ENCODE measurements around the gene RIMS1. TPM values are rescaled to one million over a fixed set of nuclear protein-coding genes. Genes with fewer than 3 reads are reported as not detected.
"Not testable (repeated sequence)": the region's sequence is repeated elsewhere in the genome, so short reads cannot be mapped to it uniquely, and the experiment has no call there.

RIMS1 gene
- total RNA-seq, 5 donors from 2014 or later (not counting 1 experiment from before 2014, with no cell fraction given), result not detected

DNA sequence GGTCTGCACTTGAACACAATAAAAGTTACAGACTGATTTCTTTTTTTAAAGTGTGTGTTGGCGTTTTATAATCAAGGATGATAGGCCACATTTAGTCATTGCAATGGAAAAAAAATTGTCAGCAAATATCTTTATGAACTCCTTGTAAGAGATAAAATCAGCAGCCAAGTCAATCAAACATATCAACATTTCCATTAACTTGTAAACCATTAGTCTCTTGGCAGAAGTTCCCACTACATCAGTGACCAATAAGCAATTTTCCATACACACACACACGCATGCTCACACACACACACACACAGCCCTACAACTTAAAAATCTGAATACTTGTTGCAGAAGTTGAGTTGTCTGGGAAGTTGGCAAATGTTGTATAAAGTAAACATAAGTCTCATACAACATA lies 419.6 kb downstream of the RIMS1 start:
- no peak overlapping the region for H3K27ac ChIP-seq (ENCODE audit: low read length)
- Mint-ChIP-seq H3K9me3 (no peaks in the 10 kb centered on the region), H3K27ac (no peak overlapping the region), H3K4me1 (no peaks in the 10 kb centered on the region), H3K4me3 (no peak overlapping the region), H3K36me3 (no peaks in the 10 kb centered on the region), H3K27me3 (no peaks in the 10 kb centered on the region)
- no peak overlapping the region for H3K4me3 ChIP-seq (ENCODE audit: control insufficient read depth in 1 of 2, extremely low read depth in 1 of 2, low read length in 1 of 2)
- no peaks in the 10 kb centered on the region for H3K36me3 ChIP-seq (ENCODE audit: control insufficient read depth in 2 of 2, extremely low read depth in 1 of 2, insufficient read depth in 1 of 2, low read length in 1 of 2)
- ATAC-seq (replicated peaks in 1 of 4), result no peak
- no peaks in the 10 kb centered on the region for H3K4me1 ChIP-seq (ENCODE audit: control insufficient read depth in 1 of 2, extremely low read depth in 1 of 2, insufficient read depth in 2 of 2, low read length in 2 of 2)
- ChIA-PET POLR2A (no interaction called here), CTCF (no interaction called here)
- H3K9me3 ChIP-seq, result no peaks in the 10 kb centered on the region
- no peaks in the 10 kb centered on the region for H3K27me3 ChIP-seq (replicated peaks in 1 of 2; ENCODE audit: control insufficient read depth in 2 of 2, extremely low read depth in 1 of 2, insufficient read depth in 2 of 2, low read length in 1 of 2)
- DNase-seq, result no peak
- no CpG with 5 or more reads among the region's 2 CpGs for WGBS (ENCODE audit: insufficient coverage)

DNA sequence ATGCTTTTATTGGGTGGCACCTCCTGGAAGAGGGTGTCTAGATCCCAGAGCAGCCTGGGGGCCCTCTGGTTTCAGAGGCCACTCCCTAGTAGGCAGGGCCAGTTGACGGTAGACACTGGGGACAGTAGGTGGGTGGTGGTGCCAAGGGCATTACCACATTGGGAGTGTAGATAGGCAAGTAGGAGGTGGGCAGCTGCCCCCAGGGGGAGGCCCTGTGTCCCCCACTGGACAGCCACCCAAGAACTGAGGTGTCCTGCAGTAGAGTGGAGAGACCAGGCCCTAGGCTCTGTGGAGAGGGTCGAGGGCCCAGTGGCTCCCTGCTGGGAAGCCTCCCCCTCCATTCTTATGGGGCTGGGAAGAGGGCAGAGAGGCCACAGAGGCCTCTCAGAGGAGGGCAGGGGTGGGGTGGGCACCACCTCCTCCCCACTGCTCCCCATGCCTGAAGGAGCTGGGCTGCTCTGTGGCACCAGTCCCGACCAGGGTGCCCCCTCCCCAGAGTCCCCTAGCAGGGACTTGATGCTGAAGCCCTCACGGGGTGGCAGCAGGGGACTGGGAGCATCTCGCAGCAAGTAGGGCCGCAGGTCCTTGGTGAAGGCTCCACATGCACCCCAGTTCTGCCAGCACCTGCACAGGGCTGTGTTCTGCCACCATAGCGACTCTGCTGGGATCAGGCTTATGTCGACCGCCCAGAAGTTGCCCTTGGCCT lies 430.5 kb downstream of the RIMS1 start:
- CTCF ChIA-PET, result no interaction called here
- ATAC-seq (replicated peaks in 1 of 4) (peak in 1 of 4 experiments; percentile 27), DNase-seq (no peak)

GRCh38 chr6:72321788-72322187 lies 435.4 kb downstream of the RIMS1 start:
- no peaks in the 10 kb centered on the region for H3K36me3 ChIP-seq (ENCODE audit: control insufficient read depth in 2 of 2, extremely low read depth in 1 of 2, insufficient read depth in 1 of 2, low read length in 1 of 2)
- no peaks in the 10 kb centered on the region for H3K4me1 Mint-ChIP-seq
- ChIA-PET CTCF (no interaction called here), POLR2A (no interaction called here)
- H3K9me3 Mint-ChIP-seq, result no peaks in the 10 kb centered on the region
- H3K4me1 ChIP-seq (ENCODE audit: control insufficient read depth in 1 of 2, extremely low read depth in 1 of 2, insufficient read depth in 2 of 2, low read length in 2 of 2), result no peaks in the 10 kb centered on the region
- ATAC-seq (replicated peaks in 1 of 4) (no peak), DNase-seq (no peak)
- no peak overlapping the region for H3K27ac Mint-ChIP-seq
- no peak overlapping the region for H3K27ac ChIP-seq (ENCODE audit: low read length)
- no peak overlapping the region for H3K4me3 Mint-ChIP-seq
- H3K9me3 ChIP-seq, result no peaks in the 10 kb centered on the region
- H3K4me3 ChIP-seq (ENCODE audit: control insufficient read depth in 1 of 2, extremely low read depth in 1 of 2, low read length in 1 of 2), result no peak overlapping the region
- H3K27me3 ChIP-seq (replicated peaks in 1 of 2; ENCODE audit: control insufficient read depth in 2 of 2, extremely low read depth in 1 of 2, insufficient read depth in 2 of 2, low read length in 1 of 2), result peaks cover 0 to 2% of the 10 kb centered on the region in 2 experiments
- H3K27me3 Mint-ChIP-seq, result peaks cover 0 to 4% of the 10 kb centered on the region in 2 donors
- no peaks in the 10 kb centered on the region for H3K36me3 Mint-ChIP-seq

More for the DNA sequence above, 430.5 kb downstream of the RIMS1 start:
- no peak overlapping the region for H3K4me3 ChIP-seq (ENCODE audit: control insufficient read depth in 1 of 2, extremely low read depth in 1 of 2, low read length in 1 of 2)
- H3K36me3 ChIP-seq (ENCODE audit: control insufficient read depth in 2 of 2, extremely low read depth in 1 of 2, insufficient read depth in 1 of 2, low read length in 1 of 2), result no peaks in the 10 kb centered on the region
- no peaks in the 10 kb centered on the region for H3K4me1 ChIP-seq (ENCODE audit: control insufficient read depth in 1 of 2, extremely low read depth in 1 of 2, insufficient read depth in 2 of 2, low read length in 2 of 2)
- Mint-ChIP-seq H3K27ac (no peak overlapping the region), H3K27me3 (no peaks in the 10 kb centered on the region), H3K36me3 (no peaks in the 10 kb centered on the region), H3K9me3 (peaks cover 0 to 2% (median 0%) of the 10 kb centered on the region in 3 donors), H3K4me1 (no peaks in the 10 kb centered on the region), H3K4me3 (no peak overlapping the region)
- no peaks in the 10 kb centered on the region for H3K9me3 ChIP-seq
- no peak overlapping the region for H3K27ac ChIP-seq (ENCODE audit: low read length)
- POLR2A ChIA-PET, result no interaction called here
- peaks cover 0 to 3% of the 10 kb centered on the region in 2 experiments for H3K27me3 ChIP-seq (replicated peaks in 1 of 2; ENCODE audit: control insufficient read depth in 2 of 2, extremely low read depth in 1 of 2, insufficient read depth in 2 of 2, low read length in 1 of 2)
- 78% methylated on average over 3 of the region's 9 CpGs for WGBS (ENCODE audit: insufficient coverage)

DNA sequence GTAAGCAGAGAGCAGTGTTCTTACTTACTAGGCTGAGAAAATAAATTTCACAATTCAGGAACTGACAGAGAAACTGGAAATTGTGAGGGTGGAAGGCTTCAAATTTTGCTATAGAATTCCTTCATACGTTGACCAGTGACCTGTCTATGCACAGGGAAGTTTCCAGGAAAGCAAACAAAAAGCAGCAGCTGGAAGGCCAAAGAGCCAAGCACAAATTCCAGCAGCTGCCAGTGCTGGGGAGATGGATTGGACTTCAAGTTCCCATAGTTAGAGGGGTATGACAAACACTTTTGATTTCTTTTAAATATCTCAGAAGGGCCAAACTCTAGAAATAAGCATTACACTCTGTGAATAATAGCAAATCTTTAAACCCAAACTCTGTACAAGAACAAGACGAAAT lies 436.4 kb downstream of the RIMS1 start:
- H3K9me3 ChIP-seq, result no peaks in the 10 kb centered on the region
- no peaks in the 10 kb centered on the region for H3K36me3 ChIP-seq (ENCODE audit: control insufficient read depth in 2 of 2, extremely low read depth in 1 of 2, insufficient read depth in 1 of 2, low read length in 1 of 2)
- Mint-ChIP-seq H3K4me3 (no peak overlapping the region), H3K9me3 (no peaks in the 10 kb centered on the region), H3K36me3 (no peaks in the 10 kb centered on the region), H3K4me1 (no peaks in the 10 kb centered on the region), H3K27ac (no peak overlapping the region), H3K27me3 (peaks cover 0 to 4% of the 10 kb centered on the region in 2 donors)
- WGBS (ENCODE audit: insufficient coverage), result 67% methylated on average over 1 of the region's 2 CpGs
- DNase-seq (no peak), ATAC-seq (replicated peaks in 1 of 4) (no peak)
- no peaks in the 10 kb centered on the region for H3K27me3 ChIP-seq (replicated peaks in 1 of 2; ENCODE audit: control insufficient read depth in 2 of 2, extremely low read depth in 1 of 2, insufficient read depth in 2 of 2, low read length in 1 of 2)
- no peak overlapping the region for H3K4me3 ChIP-seq (ENCODE audit: control insufficient read depth in 1 of 2, extremely low read depth in 1 of 2, low read length in 1 of 2)
- no peak overlapping the region for H3K27ac ChIP-seq (ENCODE audit: low read length)
- no peaks in the 10 kb centered on the region for H3K4me1 ChIP-seq (ENCODE audit: control insufficient read depth in 1 of 2, extremely low read depth in 1 of 2, insufficient read depth in 2 of 2, low read length in 2 of 2)
- POLR2A ChIA-PET, result no interaction called here
- CTCF ChIA-PET, result no interaction called here

- Mint-ChIP-seq H3K4me3 (no peak overlapping the region), H3K27ac (no peak overlapping the region), H3K9me3 (peaks cover 0 to 2% (median 0%) of the 10 kb centered on the region in 3 donors), H3K36me3 (no peaks in the 10 kb centered on the region), H3K4me1 (no peaks in the 10 kb centered on the region), H3K27me3 (peaks cover 0 to 4% of the 10 kb centered on the region in 2 donors)
- H3K4me3 ChIP-seq (ENCODE audit: control insufficient read depth in 1 of 2, extremely low read depth in 1 of 2, low read length in 1 of 2), result no peak overlapping the region
- ChIA-PET POLR2A (no interaction called here), CTCF (no interaction called here)
- H3K36me3 ChIP-seq (ENCODE audit: control insufficient read depth in 2 of 2, extremely low read depth in 1 of 2, insufficient read depth in 1 of 2, low read length in 1 of 2), result no peaks in the 10 kb centered on the region
- DNase-seq (no peak), ATAC-seq (replicated peaks in 1 of 4) (no peak)
- no peaks in the 10 kb centered on the region for H3K4me1 ChIP-seq (ENCODE audit: control insufficient read depth in 1 of 2, extremely low read depth in 1 of 2, insufficient read depth in 2 of 2, low read length in 2 of 2)
- H3K27ac ChIP-seq (ENCODE audit: low read length), result no peak overlapping the region
- H3K27me3 ChIP-seq (replicated peaks in 1 of 2; ENCODE audit: control insufficient read depth in 2 of 2, extremely low read depth in 1 of 2, insufficient read depth in 2 of 2, low read length in 1 of 2), result no peaks in the 10 kb centered on the region
- H3K9me3 ChIP-seq, result no peaks in the 10 kb centered on the region
- WGBS (ENCODE audit: insufficient coverage), result no CpG with 5 or more reads among the region's 4 CpGs
Observed at GRCh38 chr6:72324591-72324990, 438.2 kb downstream of the RIMS1 start.

DNA sequence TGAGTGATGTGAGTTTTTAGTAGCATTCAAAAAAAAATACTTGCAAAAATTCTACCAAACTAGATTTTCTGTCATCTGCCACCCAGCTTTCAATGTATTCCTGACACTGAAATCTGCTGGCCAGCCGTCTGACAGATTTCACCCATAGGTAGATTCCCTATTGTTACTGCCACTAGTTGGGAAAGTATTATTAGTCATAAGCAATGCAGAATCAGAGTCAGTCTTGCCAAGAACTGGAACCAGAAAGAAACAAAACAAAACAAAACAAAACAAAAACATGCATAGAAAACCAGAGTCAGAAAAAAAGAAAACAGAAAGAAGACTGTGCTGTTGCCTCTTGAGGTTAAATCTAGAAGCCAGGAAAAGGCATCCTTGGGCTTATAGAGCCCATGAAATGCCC lies 442.4 kb downstream of the RIMS1 start:
- DNase-seq (no peak), ATAC-seq (replicated peaks in 1 of 4) (no peak)
- Histone ChIP-seq H3K9me3 (no peaks in the 10 kb centered on the region), H3K36me3 (ENCODE audit: control insufficient read depth in 2 of 2, extremely low read depth in 1 of 2, insufficient read depth in 1 of 2, low read length in 1 of 2) (no peaks in the 10 kb centered on the region), H3K27ac (ENCODE audit: low read length) (no peak overlapping the region), H3K4me1 (ENCODE audit: control insufficient read depth in 1 of 2, extremely low read depth in 1 of 2, insufficient read depth in 2 of 2, low read length in 2 of 2) (no peaks in the 10 kb centered on the region), H3K27me3 (replicated peaks in 1 of 2; ENCODE audit: control insufficient read depth in 2 of 2, extremely low read depth in 1 of 2, insufficient read depth in 2 of 2, low read length in 1 of 2) (no peaks in the 10 kb centered on the region), H3K4me3 (ENCODE audit: control insufficient read depth in 1 of 2, extremely low read depth in 1 of 2, low read length in 1 of 2) (no peak overlapping the region)
- Mint-ChIP-seq H3K36me3 (no peaks in the 10 kb centered on the region), H3K4me3 (no peak overlapping the region), H3K27me3 (peaks cover 0 to 3% of the 10 kb centered on the region in 2 donors), H3K9me3 (peaks cover 0 to 5% (median 0%) of the 10 kb centered on the region in 3 donors), H3K4me1 (no peaks in the 10 kb centered on the region), H3K27ac (no peak overlapping the region)
- ChIA-PET CTCF (no interaction called here), POLR2A (interaction anchor here in 1 of 2 donors (0.6 kb wide), 1 partner anchor 581 kb away, joined by 4 read pairs; no protein-coding TSS in a partner anchor)
- no CpG with 5 or more reads among the region's 1 CpG for WGBS (ENCODE audit: insufficient coverage)

DNA sequence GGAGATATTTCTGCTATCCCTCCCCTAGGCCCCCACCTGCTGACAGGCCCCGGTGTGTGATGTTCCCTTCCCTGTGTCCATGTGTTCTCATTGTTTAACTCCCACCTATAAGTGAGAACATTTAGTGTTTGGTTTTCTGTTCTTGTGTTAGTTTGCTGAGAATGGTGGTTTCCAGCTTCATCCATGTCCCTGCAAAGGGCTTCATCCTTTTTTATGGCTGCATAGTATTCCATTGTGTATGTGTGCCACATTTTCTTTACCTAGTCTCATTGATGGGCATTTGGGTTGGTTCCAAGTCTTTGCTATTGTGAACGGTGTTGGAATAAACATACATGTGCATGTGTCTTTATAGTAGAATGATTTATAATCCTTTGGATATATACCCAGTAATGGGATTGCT lies 448.9 kb downstream of the RIMS1 start:
- CTCF ChIA-PET; DNase-seq; H3K9me3 Mint-ChIP-seq; H3K27me3 ChIP-seq (replicated peaks in 1 of 2; ENCODE audit: control insufficient read depth in 2 of 2, extremely low read depth in 1 of 2, insufficient read depth in 2 of 2, low read length in 1 of 2); H3K36me3 Mint-ChIP-seq; POLR2A ChIA-PET; H3K9me3 ChIP-seq; H3K27me3 Mint-ChIP-seq; H3K36me3 ChIP-seq (ENCODE audit: control insufficient read depth in 2 of 2, extremely low read depth in 1 of 2, insufficient read depth in 1 of 2, low read length in 1 of 2); H3K27ac Mint-ChIP-seq; H3K4me3 Mint-ChIP-seq; H3K27ac ChIP-seq (ENCODE audit: low read length); H3K4me1 Mint-ChIP-seq; H3K4me1 ChIP-seq (ENCODE audit: control insufficient read depth in 1 of 2, extremely low read depth in 1 of 2, insufficient read depth in 2 of 2, low read length in 2 of 2); ATAC-seq (replicated peaks in 1 of 4); H3K4me3 ChIP-seq (ENCODE audit: control insufficient read depth in 1 of 2, extremely low read depth in 1 of 2, low read length in 1 of 2): not testable (repeated sequence)
- no CpG with 5 or more reads among the region's 2 CpGs for WGBS (ENCODE audit: insufficient coverage)

Data from T-cell (primary cell).